H1 (cell line): ENCODE data around the gene TFB2M. TPM values are rescaled to one million over a fixed set of nuclear protein-coding genes. Genes with fewer than 3 reads are reported as not detected.

ENCODE experiments used
- ATF2 ChIP-seq: IDR thresholded peaks from 2 replicates; pipeline ENCODE4 v1.6.1; 2012; ENCODE audit warnings: low read length, inconsistent platforms
- CHD7 ChIP-seq: fragments of 300-600 bp; sonication (generic); IDR thresholded peaks from 2 replicates; pipeline ENCODE4 v1.7.1; 2012; ENCODE audit warnings: low read length, moderate library complexity, mild to moderate bottlenecking, inconsistent platforms; ENCODE audit not compliant: insufficient replicate concordance
- EP300 ChIP-seq, 2 experiments: IDR thresholded peaks; 1 replicate in 1 of 2; 2 replicates in 1 of 2; pipeline ENCODE4 v1.6.1; 2011 to 2012; ENCODE audit warnings: low read depth in 2 of 2, low read length in 2 of 2, mild to moderate bottlenecking in 2 of 2, borderline replicate concordance in 1 of 2, inconsistent platforms in 1 of 2, moderate library complexity in 1 of 2
- HDAC2 ChIP-seq, 2 experiments: fragments of 300-600 bp in 1 of 2; sonication (generic) in 1 of 2; IDR thresholded peaks; 2 replicates each; pipeline ENCODE4 v1.6.1; 2011 to 2012; ENCODE audit warnings: low read depth in 2 of 2, low read length in 2 of 2, mild to moderate bottlenecking in 2 of 2, moderate library complexity in 2 of 2, borderline replicate concordance in 1 of 2, inconsistent platforms in 1 of 2
- MAX ChIP-seq: IDR thresholded peaks from 2 replicates; pipeline ENCODE4 v1.6.1; 2012; ENCODE audit warnings: inconsistent platforms
- SIN3A ChIP-seq, 2 experiments: IDR thresholded peaks in 1 of 2; conservative IDR thresholded peaks in 1 of 2; 2 replicates each; pipeline ENCODE4 v1.6.1; 2011 to 2012; ENCODE audit warnings: low read length in 2 of 2, improper control_type of control experiment in 1 of 2, low read depth in 1 of 2, mild to moderate bottlenecking in 1 of 2
- polyA plus RNA-seq, 7 experiments: library from polyadenylated mRNA; depleted of rRNA in 3 of 7; stranded (reverse) in 5 of 7; unstranded in 2 of 7; fragments of >200 nt in 5 of 7; fragments of 200-250 nt in 2 of 7; gene quantifications; 1 replicate in 5 of 7; 2 replicates in 1 of 7; 4 replicates in 1 of 7; pipeline versions ENCODE4 v1.2.1 to v1.2.3, GENCODE V29; 2011 to 2013; ENCODE audit warnings: missing spikeins in 2 of 7, mixed read lengths in 2 of 7
- total RNA-seq: library from RNA; stranded (reverse); fragmentation: NEBNext Ultra II Directional; extraction: Animal tissue kit (Norgen Biotek cat#: 25700); gene quantifications from 2 replicates; pipeline ENCODE4 v1.2.1, GENCODE V29; 2021

Gene TFB2M
- total and polyA plus RNA-seq, 2 of the 8 experiments (the other 6 are each of a cell fraction or from before 2014, with no cell fraction given), result 10.4 to 22.0 TPM

DNA sequence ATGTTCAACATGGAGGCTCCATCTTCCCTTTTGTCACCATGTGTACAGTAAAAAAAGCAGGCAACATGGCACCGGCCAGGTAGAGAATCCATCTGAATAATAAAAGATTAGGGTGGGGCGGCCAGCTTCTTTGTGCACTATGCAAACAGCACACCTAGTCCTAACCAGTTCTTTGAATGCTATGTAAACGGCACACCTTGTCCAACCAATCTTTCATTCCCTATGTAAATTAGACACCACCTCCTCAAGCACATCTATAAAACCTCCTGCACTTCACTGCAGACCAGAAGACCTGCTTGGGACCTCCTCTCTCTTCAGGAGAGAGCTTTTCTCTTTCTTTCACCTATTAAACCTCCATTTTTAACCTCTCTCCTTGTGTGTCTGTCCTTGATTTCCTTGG lies 28.2 kb downstream of the TFB2M start (continued):
- TF ChIP-seq ATF2, result no peak
- TF ChIP-seq MAX, result no peak
- TF ChIP-seq CHD7, result no peak
- TF ChIP-seq SIN3A (conservative IDR thresholded peaks at IDR 0.05 in 1 of 2, IDR thresholded peaks at IDR 0.05 in 1 of 2; ENCODE audit: low read depth in 1 of 2, low read length in 2 of 2), result no peak
- no peak for TF ChIP-seq EP300 (IDR thresholded peaks at IDR 0.05; ENCODE audit: borderline replicate concordance in 1 of 2, low read depth in 2 of 2, low read length in 2 of 2)
- TF ChIP-seq HDAC2 (IDR thresholded peaks at IDR 0.05; ENCODE audit: borderline replicate concordance in 1 of 2, low read depth in 2 of 2, low read length in 2 of 2), result no peak
